ENCODE results near the gene HCFC1.
"Not testable (repeated sequence)": the region's sequence is repeated elsewhere in the genome, so short reads cannot be mapped to it uniquely, and the experiment has no call there.

Gene HCFC1

GRCh38 chrX:153981771-153982533, 10.3 kb upstream of the HCFC1 start:
- H3K27ac ChIP-seq (ENCODE audit: low read length, poor library complexity, severe bottlenecking): no peak overlapping the region
- H2BK120ac ChIP-seq (ENCODE audit: low read depth, low read length): no peak overlapping the region

GRCh38 chrX:153981231-153981630, 9.6 kb upstream of the HCFC1 start:
- Histone ChIP-seq H3K9me3 (ENCODE audit: control insufficient read depth, low read length) (no peaks in the 10 kb centered on the region), H2BK5ac (ENCODE audit: low read depth, low read length, poor library complexity, severe bottlenecking) (no peak overlapping the region), H3K36me3 (ENCODE audit: control insufficient read depth in 1 of 2, insufficient read depth in 2 of 2, low read depth in 1 of 2, low read length in 2 of 2) (peaks cover 0 to 17% of the 10 kb centered on the region in 2 experiments), H3K27ac (ENCODE audit: low read length, poor library complexity, severe bottlenecking) (no peak overlapping the region), H3K79me1 (replicated peaks; ENCODE audit: low read length, poor library complexity, severe bottlenecking) (peaks cover 6% of the 10 kb centered on the region), H3K4ac (ENCODE audit: low read depth in 1 of 2, low read length in 2 of 2) (no peak overlapping the region), H3K23ac (ENCODE audit: low read length in 2 of 2) (no peak overlapping the region), H3K4me3 (ENCODE audit: insufficient read depth in 1 of 2, low read depth in 1 of 2, low read length in 2 of 2) (no peak overlapping the region), H4K8ac (ENCODE audit: low read length) (no peak overlapping the region), H2BK12ac (ENCODE audit: low read length in 2 of 2) (no peak overlapping the region), H4K91ac (ENCODE audit: low read length) (no peak overlapping the region), H2BK15ac (ENCODE audit: low read depth, poor library complexity, severe bottlenecking) (no peak overlapping the region), H3K4me2 (ENCODE audit: low read length, poor library complexity, severe bottlenecking) (no peak overlapping the region), H2BK120ac (ENCODE audit: low read depth, low read length) (no peak overlapping the region), H3K4me1 (ENCODE audit: control insufficient read depth, insufficient read depth, low read depth, low read length) (peaks cover 5% of the 10 kb centered on the region), H2AK5ac (ENCODE audit: low read length, severe bottlenecking) (no peak overlapping the region), H3K27me3 (ENCODE audit: control insufficient read depth in 1 of 2, insufficient read depth in 1 of 2, low read length in 2 of 2) (peaks cover 0 to 11% of the 10 kb centered on the region in 2 experiments), H3K9ac (ENCODE audit: low read length) (no peak overlapping the region), H3K18ac (ENCODE audit: low read depth in 1 of 2, low read length in 2 of 2) (no peak overlapping the region), H3K14ac (ENCODE audit: low read length in 2 of 2) (no peak overlapping the region), H2AFZ (ENCODE audit: low read depth, low read length) (no peak overlapping the region)
- WGBS: 94% methylated on average over 3 of the region's 7 CpGs
- no peak for DNase-seq

More at GRCh38 chrX:153981771-153982533, 10.3 kb upstream of the HCFC1 start:
- Histone ChIP-seq H2AK5ac (ENCODE audit: low read length, severe bottlenecking) (no peak overlapping the region), H3K4me1 (ENCODE audit: control insufficient read depth, insufficient read depth, low read depth, low read length) (peaks cover 5% of the 10 kb centered on the region), H2BK15ac (ENCODE audit: low read depth, poor library complexity, severe bottlenecking) (no peak overlapping the region), H3K14ac (ENCODE audit: low read length in 2 of 2) (peak overlapping the region in 1 of 2 experiments; percentile 32), H3K4me2 (ENCODE audit: low read length, poor library complexity, severe bottlenecking) (no peak overlapping the region), H3K18ac (ENCODE audit: low read depth in 1 of 2, low read length in 2 of 2) (no peak overlapping the region), H4K8ac (ENCODE audit: low read length) (no peak overlapping the region), H3K36me3 (ENCODE audit: control insufficient read depth in 1 of 2, insufficient read depth in 2 of 2, low read depth in 1 of 2, low read length in 2 of 2) (peaks cover 0 to 17% of the 10 kb centered on the region in 2 experiments), H3K9ac (ENCODE audit: low read length) (no peak overlapping the region), H4K91ac (ENCODE audit: low read length) (no peak overlapping the region), H3K27me3 (ENCODE audit: control insufficient read depth in 1 of 2, insufficient read depth in 1 of 2, low read length in 2 of 2) (peaks cover 0 to 11% of the 10 kb centered on the region in 2 experiments), H2BK5ac (ENCODE audit: low read depth, low read length, poor library complexity, severe bottlenecking) (no peak overlapping the region), H2AFZ (ENCODE audit: low read depth, low read length) (no peak overlapping the region), H3K79me1 (replicated peaks; ENCODE audit: low read length, poor library complexity, severe bottlenecking) (peaks cover 6% of the 10 kb centered on the region), H3K4me3 (ENCODE audit: insufficient read depth in 1 of 2, low read depth in 1 of 2, low read length in 2 of 2) (no peak overlapping the region), H3K23ac (ENCODE audit: low read length in 2 of 2) (no peak overlapping the region), H2BK12ac (ENCODE audit: low read length in 2 of 2) (no peak overlapping the region), H3K4ac (ENCODE audit: low read depth in 1 of 2, low read length in 2 of 2) (no peak overlapping the region), H3K9me3 (ENCODE audit: control insufficient read depth, low read length) (no peaks in the 10 kb centered on the region)
- DNase-seq: no peak
- WGBS: 96% methylated on average over 45 of the region's 52 CpGs

GRCh38 chrX:153980394-153980793, 8.8 kb upstream of the HCFC1 start:
- H3K23ac ChIP-seq (ENCODE audit: low read length in 2 of 2); H3K18ac ChIP-seq (ENCODE audit: low read depth in 1 of 2, low read length in 2 of 2); H2BK5ac ChIP-seq (ENCODE audit: low read depth, low read length, poor library complexity, severe bottlenecking); H3K4me1 ChIP-seq (ENCODE audit: control insufficient read depth, insufficient read depth, low read depth, low read length); H3K9me3 ChIP-seq (ENCODE audit: control insufficient read depth, low read length); H2AFZ ChIP-seq (ENCODE audit: low read depth, low read length); DNase-seq; H3K79me1 ChIP-seq (replicated peaks; ENCODE audit: low read length, poor library complexity, severe bottlenecking); H2BK12ac ChIP-seq (ENCODE audit: low read length in 2 of 2); H3K4ac ChIP-seq (ENCODE audit: low read depth in 1 of 2, low read length in 2 of 2); H3K4me3 ChIP-seq (ENCODE audit: insufficient read depth in 1 of 2, low read depth in 1 of 2, low read length in 2 of 2); H2BK15ac ChIP-seq (ENCODE audit: low read depth, poor library complexity, severe bottlenecking); H4K91ac ChIP-seq (ENCODE audit: low read length); H3K27ac ChIP-seq (ENCODE audit: low read length, poor library complexity, severe bottlenecking); H3K9ac ChIP-seq (ENCODE audit: low read length); H3K4me2 ChIP-seq (ENCODE audit: low read length, poor library complexity, severe bottlenecking); H2AK5ac ChIP-seq (ENCODE audit: low read length, severe bottlenecking); H4K8ac ChIP-seq (ENCODE audit: low read length); H3K14ac ChIP-seq (ENCODE audit: low read length in 2 of 2); H2BK120ac ChIP-seq (ENCODE audit: low read depth, low read length): not testable (repeated sequence)
- peaks cover 0 to 17% of the 10 kb centered on the region in 2 experiments for H3K36me3 ChIP-seq (ENCODE audit: control insufficient read depth in 1 of 2, insufficient read depth in 2 of 2, low read depth in 1 of 2, low read length in 2 of 2)
- H3K27me3 ChIP-seq (ENCODE audit: control insufficient read depth in 1 of 2, insufficient read depth in 1 of 2, low read length in 2 of 2): peaks cover 0 to 11% of the 10 kb centered on the region in 2 experiments
- 95% methylated on average over 6 of the region's 10 CpGs for WGBS

GRCh38 chrX:153974726-153975286, 3.2 kb upstream of the HCFC1 start:
- Histone ChIP-seq H3K4me2 (ENCODE audit: low read length, poor library complexity, severe bottlenecking) (no peak overlapping the region), H3K23ac (ENCODE audit: low read length in 2 of 2) (no peak overlapping the region), H2AFZ (ENCODE audit: low read depth, low read length) (no peak overlapping the region), H2BK120ac (ENCODE audit: low read depth, low read length) (no peak overlapping the region), H2BK5ac (ENCODE audit: low read depth, low read length, poor library complexity, severe bottlenecking) (no peak overlapping the region), H3K4me3 (ENCODE audit: insufficient read depth in 1 of 2, low read depth in 1 of 2, low read length in 2 of 2) (peak overlapping the region in 1 of 2 experiments; percentile 84), H3K79me1 (replicated peaks; ENCODE audit: low read length, poor library complexity, severe bottlenecking) (no peaks in the 10 kb centered on the region), H3K4ac (ENCODE audit: low read depth in 1 of 2, low read length in 2 of 2) (no peak overlapping the region), H3K4me1 (ENCODE audit: control insufficient read depth, insufficient read depth, low read depth, low read length) (peaks cover 8% of the 10 kb centered on the region), H3K9ac (ENCODE audit: low read length) (no peak overlapping the region), H2BK12ac (ENCODE audit: low read length in 2 of 2) (peak overlapping the region in 1 of 2 experiments; percentile 88), H3K14ac (ENCODE audit: low read length in 2 of 2) (no peak overlapping the region), H3K36me3 (ENCODE audit: control insufficient read depth in 1 of 2, insufficient read depth in 2 of 2, low read depth in 1 of 2, low read length in 2 of 2) (no peaks in the 10 kb centered on the region), H3K27me3 (ENCODE audit: control insufficient read depth in 1 of 2, insufficient read depth in 1 of 2, low read length in 2 of 2) (no peaks in the 10 kb centered on the region), H2BK15ac (ENCODE audit: low read depth, poor library complexity, severe bottlenecking) (no peak overlapping the region), H4K8ac (ENCODE audit: low read length) (no peak overlapping the region), H2AK5ac (ENCODE audit: low read length, severe bottlenecking) (no peak overlapping the region), H3K18ac (ENCODE audit: low read depth in 1 of 2, low read length in 2 of 2) (peak overlapping the region in 1 of 2 experiments; percentile 24), H3K27ac (ENCODE audit: low read length, poor library complexity, severe bottlenecking) (no peak overlapping the region), H4K91ac (ENCODE audit: low read length) (no peak overlapping the region), H3K9me3 (ENCODE audit: control insufficient read depth, low read length) (no peaks in the 10 kb centered on the region)
- 95% methylated on average over 3 of the region's 3 CpGs for WGBS
- DNase-seq: no peak

Measured in mesenchymal stem cell (in vitro differentiated cells and primary cell).